ENCODE data around the gene VAV2. TPM values are rescaled to one million over a fixed set of nuclear protein-coding genes. Genes with fewer than 3 reads are reported as not detected.
A peak's percentile ranks its signal among the peaks of the same experiment; 100 is the strongest.

The VAV2 gene
- total and polyA plus RNA-seq, 2 experiments from 2014 or later, result 8.1 to 28.9 TPM

GRCh38 chr9:133916159-133916541 lies 76.0 kb downstream of the VAV2 start:
- Mint-ChIP-seq H3K36me3 (ENCODE audit: low read depth) (no peaks in the 10 kb centered on the region), H3K27ac (peak overlapping the region; percentile 56; the same call in 1 of the 2 replicates), H3K4me3 (no peak overlapping the region), H3K4me1 (peaks cover 43% of the 10 kb centered on the region), H3K27me3 (ENCODE audit: insufficient read depth, low read depth, poor library complexity) (peaks cover 12% of the 10 kb centered on the region), H3K9me3 (no peaks in the 10 kb centered on the region)
- H3K4me2 ChIP-seq, result no peak overlapping the region
- no peaks in the 10 kb centered on the region for H3K27me3 ChIP-seq (ENCODE audit: insufficient read depth)
- DNase-seq (ENCODE audit: low spot score) (no peak), ATAC-seq (no peak)
- TF ChIP-seq EZH2 (IDR thresholded peaks at IDR 0.05; ENCODE audit: low read depth, unreplicated experiment), result no peak
- TF ChIP-seq JUNB (IDR thresholded peaks at IDR 0.05; ENCODE audit: unreplicated experiment), result no peak
- TF ChIP-seq ZNF331 (CRISPR knock-in tag; IDR thresholded peaks at IDR 0.05; ENCODE audit: low read depth), result no peak
- TF ChIP-seq, protein P1, sequence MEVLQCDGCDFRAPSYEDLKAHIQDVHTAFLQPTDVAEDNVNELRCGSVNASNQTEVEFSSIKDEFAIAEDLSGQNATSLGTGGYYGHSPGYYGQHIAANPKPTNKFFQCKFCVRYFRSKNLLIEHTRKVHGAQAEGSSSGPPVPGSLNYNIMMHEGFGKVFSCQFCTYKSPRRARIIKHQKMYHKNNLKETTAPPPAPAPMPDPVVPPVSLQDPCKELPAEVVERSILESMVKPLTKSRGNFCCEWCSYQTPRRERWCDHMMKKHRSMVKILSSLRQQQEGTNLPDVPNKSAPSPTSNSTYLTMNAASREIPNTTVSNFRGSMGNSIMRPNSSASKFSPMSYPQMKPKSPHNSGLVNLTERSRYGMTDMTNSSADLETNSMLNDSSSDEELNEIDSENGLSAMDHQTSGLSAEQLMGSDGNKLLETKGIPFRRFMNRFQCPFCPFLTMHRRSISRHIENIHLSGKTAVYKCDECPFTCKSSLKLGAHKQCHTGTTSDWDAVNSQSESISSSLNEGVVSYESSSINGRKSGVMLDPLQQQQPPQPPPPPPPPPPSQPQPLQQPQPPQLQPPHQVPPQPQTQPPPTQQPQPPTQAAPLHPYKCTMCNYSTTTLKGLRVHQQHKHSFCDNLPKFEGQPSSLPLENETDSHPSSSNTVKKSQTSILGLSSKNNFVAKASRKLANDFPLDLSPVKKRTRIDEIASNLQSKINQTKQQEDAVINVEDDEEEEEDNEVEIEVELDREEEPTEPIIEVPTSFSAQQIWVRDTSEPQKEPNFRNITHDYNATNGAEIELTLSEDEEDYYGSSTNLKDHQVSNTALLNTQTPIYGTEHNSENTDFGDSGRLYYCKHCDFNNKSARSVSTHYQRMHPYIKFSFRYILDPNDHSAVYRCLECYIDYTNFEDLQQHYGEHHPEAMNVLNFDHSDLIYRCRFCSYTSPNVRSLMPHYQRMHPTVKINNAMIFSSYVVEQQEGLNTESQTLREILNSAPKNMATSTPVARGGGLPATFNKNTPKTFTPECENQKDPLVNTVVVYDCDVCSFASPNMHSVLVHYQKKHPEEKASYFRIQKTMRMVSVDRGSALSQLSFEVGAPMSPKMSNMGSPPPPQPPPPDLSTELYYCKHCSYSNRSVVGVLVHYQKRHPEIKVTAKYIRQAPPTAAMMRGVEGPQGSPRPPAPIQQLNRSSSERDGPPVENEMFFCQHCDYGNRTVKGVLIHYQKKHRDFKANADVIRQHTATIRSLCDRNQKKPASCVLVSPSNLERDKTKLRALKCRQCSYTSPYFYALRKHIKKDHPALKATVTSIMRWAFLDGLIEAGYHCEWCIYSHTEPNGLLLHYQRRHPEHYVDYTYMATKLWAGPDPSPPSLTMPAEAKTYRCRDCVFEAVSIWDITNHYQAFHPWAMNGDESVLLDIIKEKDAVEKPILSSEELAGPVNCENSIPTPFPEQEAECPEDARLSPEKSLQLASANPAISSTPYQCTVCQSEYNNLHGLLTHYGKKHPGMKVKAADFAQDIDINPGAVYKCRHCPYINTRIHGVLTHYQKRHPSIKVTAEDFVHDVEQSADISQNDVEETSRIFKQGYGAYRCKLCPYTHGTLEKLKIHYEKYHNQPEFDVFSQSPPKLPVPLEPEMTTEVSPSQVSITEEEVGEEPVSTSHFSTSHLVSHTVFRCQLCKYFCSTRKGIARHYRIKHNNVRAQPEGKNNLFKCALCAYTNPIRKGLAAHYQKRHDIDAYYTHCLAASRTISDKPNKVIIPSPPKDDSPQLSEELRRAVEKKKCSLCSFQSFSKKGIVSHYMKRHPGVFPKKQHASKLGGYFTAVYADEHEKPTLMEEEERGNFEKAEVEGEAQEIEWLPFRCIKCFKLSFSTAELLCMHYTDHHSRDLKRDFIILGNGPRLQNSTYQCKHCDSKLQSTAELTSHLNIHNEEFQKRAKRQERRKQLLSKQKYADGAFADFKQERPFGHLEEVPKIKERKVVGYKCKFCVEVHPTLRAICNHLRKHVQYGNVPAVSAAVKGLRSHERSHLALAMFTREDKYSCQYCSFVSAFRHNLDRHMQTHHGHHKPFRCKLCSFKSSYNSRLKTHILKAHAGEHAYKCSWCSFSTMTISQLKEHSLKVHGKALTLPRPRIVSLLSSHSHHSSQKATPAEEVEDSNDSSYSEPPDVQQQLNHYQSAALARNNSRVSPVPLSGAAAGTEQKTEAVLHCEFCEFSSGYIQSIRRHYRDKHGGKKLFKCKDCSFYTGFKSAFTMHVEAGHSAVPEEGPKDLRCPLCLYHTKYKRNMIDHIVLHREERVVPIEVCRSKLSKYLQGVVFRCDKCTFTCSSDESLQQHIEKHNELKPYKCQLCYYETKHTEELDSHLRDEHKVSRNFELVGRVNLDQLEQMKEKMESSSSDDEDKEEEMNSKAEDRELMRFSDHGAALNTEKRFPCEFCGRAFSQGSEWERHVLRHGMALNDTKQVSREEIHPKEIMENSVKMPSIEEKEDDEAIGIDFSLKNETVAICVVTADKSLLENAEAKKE (CRISPR knock-in tag; IDR thresholded peaks at IDR 0.05), result no peak
- TF ChIP-seq POLR2AphosphoS5 (IDR thresholded peaks at IDR 0.05; ENCODE audit: low read depth), result no peak
- TF ChIP-seq CREB1 (CRISPR knock-in tag; IDR thresholded peaks at IDR 0.05; ENCODE audit: low read depth), result no peak
- no peak for TF ChIP-seq ZNF114 (CRISPR knock-in tag; IDR thresholded peaks at IDR 0.05)
- TF ChIP-seq STAT1 (IDR thresholded peaks at IDR 0.05; ENCODE audit: unreplicated experiment), result no peak
- TF ChIP-seq NANOG (IDR thresholded peaks at IDR 0.05; ENCODE audit: borderline replicate concordance), result no peak
- no peak for TF ChIP-seq EZH2phosphoT487 (IDR thresholded peaks at IDR 0.05; ENCODE audit: unreplicated experiment)
- TF ChIP-seq REST (IDR thresholded peaks at IDR 0.05; ENCODE audit: unreplicated experiment), result no peak
- TF ChIP-seq, protein P2, sequence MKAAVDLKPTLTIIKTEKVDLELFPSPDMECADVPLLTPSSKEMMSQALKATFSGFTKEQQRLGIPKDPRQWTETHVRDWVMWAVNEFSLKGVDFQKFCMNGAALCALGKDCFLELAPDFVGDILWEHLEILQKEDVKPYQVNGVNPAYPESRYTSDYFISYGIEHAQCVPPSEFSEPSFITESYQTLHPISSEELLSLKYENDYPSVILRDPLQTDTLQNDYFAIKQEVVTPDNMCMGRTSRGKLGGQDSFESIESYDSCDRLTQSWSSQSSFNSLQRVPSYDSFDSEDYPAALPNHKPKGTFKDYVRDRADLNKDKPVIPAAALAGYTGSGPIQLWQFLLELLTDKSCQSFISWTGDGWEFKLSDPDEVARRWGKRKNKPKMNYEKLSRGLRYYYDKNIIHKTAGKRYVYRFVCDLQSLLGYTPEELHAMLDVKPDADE (IDR thresholded peaks at IDR 0.05), result no peak
- TF ChIP-seq CTCF (conservative IDR thresholded peaks at IDR 0.05; ENCODE audit: low read depth in 2 of 2), result no peak
- H3K9me2 ChIP-seq (ENCODE audit: insufficient read depth), result no peaks in the 10 kb centered on the region
- no peaks in the 10 kb centered on the region; the same call in 1 of the 2 replicates for H4K20me1 ChIP-seq (replicated peaks; ENCODE audit: insufficient read depth)
- no peaks in the 10 kb centered on the region for H3K36me3 ChIP-seq (ENCODE audit: insufficient read depth)
- no peak overlapping the region for H2AFZ ChIP-seq
- H3K79me2 ChIP-seq (replicated peaks; ENCODE audit: insufficient read depth), result peaks cover 52% of the 10 kb centered on the region
- 0 out of 2 replicates have a peak overlapping the region, but pooled peaks have one; percentile 26 for H3K27ac ChIP-seq (ENCODE audit: low read depth)
- no peak overlapping the region for H3K4me3 ChIP-seq
- peaks cover 5% of the 10 kb centered on the region for H3K4me1 ChIP-seq (ENCODE audit: insufficient read depth)
- H3F3A ChIP-seq (replicated peaks; ENCODE audit: low read depth), result no peaks in the 10 kb centered on the region

Measured in GM23338 (cell line).